ENCODE results near the gene PAK6.

Gene PAK6

DNA sequence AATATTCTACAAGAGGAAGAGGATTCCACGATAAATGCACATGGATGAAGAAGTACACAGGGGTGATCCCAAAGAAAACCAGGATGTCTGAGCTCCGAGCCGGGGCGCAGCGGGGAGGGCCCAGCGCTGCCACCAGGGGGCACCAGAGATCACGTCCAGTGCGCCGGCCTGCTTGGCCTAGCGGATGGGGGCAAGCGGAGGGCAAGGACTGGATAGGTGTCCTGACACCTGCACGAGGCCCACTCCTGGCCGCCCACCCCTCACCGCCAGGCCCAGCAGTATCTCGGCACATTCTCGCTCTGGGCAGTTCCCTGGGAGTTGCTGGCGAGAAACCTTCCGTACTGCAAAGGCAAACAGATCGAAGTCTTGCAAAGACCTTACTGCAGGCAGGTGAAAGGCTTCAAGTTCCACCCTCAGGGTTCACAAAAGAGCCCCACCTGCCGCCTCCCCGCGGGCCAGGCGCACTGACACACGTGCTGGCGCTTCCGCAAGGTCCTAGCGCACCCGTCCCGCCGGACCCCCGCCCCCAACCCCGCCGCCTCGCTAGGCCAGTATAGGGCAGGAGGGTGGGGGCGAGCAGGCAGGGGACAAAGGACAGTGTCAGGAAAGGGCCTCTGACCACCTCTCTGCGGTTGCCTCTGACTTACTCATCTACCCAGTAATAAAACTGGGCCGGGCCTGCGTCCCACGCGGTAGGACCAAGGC lies 40.7 kb downstream of the PAK6 start:
- peak; percentile 53 for DNase-seq

- no peak for DNase-seq
Measured at GRCh38 chr15:40280260-40281056, 41.6 kb downstream of the PAK6 start.

DNA sequence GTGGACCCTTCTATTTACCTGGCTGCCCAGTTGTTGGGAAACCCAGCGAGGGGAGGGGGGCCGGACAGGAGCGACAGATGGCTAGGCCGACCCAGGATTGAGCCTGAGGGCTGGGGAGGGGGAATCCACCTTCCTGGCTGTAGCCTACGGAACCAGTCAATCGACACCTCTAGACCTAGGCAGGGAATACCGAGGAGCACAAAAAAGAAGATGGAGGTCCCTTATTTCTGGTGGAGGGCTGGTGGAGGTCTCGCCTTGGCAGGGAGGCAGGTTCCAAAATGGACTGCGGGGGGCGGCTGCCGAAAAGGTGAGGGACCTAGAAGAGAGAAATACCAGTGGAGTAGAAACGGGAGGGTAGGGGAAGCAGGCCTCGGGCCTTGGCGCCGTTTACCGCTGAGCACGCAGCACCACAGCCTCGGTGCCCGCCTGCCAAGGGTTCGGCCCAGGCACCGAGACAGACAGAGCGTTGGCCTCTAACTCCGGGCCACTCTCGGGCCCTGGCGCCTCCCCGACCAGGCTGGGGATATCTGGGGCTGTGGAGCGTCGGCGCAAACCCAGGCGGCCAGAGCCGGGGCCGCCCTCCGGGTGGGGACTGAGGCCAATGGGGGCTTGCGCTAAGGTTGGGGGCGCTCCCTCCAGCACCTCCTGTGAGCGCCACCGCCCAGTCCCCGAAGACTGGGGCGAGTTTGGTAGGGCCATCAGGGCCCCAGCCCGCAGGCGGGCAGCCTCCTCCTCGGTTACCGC lies 42.4 kb downstream of the PAK6 start:
- DNase-seq = no peak

DNA sequence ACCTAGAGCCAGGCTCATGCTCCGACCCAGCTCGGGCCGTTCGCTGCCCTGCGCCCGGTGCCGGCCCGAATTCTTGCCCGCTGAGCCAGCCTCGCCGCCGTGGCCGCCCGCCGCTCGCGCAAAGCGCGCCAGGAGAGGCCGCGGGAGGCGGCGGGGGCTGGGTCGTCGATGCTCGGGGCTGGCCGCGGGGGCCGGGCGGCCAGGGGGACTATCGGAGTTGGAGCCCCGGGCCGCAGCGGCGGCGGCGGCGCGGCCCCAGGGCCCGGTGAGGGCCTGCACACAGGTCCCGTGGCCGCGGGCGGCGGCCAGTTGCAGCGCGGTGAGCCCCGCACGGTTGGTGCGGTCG lies 42.9 kb downstream of the PAK6 start:
- no peak for DNase-seq

DNA sequence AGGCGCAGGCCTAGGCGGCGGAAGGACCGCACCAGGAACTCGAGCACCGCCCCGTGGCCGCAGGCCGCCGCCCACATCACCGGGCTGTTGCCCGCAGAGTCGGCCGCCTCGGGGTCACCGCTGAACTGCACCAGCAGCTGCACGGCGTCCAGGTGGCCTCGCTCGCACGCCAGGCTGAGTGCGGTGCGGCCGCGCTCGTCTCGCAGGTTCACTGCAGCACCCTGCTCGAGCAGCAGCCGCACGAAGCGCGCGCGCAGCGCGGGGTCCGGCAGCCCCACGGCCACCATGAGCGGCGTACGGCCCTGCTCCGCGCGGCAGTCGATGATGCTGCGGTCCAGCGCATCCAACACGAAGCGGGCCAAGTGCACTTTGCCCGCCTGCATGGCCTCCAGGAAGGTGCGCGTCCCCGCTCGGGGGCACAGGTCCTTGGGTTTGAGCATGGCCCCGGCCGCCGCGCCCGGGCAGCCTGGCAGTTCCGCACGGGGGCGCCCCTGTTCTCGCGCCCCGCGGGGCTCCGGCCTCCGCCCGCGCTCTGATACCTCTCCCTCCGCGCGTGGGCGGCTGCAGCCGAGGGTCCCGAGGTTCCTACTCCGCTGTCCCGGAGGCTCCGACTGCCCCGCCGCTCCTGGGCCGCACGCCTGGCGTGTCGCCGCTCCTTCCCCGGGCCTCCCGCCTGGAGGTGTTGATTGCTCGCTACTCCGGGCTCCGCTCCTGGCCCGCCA lies 43.4 kb downstream of the PAK6 start:
- DNase-seq = peak; percentile 39

GRCh38 chr15:40282869-40283614 lies 44.2 kb downstream of the PAK6 start, which contains the start of gene ANKRD63:
TSS of gene ANKRD63 (minus strand) at chr15:40283064. CDS start at chr15:40282586, 478 bp downstream.
- DNase-seq = peak; percentile 26

GRCh38 chr15:40283615-40284300 lies 44.9 kb downstream of the PAK6 start:
- DNase-seq = no peak

- no peak for DNase-seq
Measured at GRCh38 chr15:40285151-40285550, 46.3 kb downstream of the PAK6 start.

DNA sequence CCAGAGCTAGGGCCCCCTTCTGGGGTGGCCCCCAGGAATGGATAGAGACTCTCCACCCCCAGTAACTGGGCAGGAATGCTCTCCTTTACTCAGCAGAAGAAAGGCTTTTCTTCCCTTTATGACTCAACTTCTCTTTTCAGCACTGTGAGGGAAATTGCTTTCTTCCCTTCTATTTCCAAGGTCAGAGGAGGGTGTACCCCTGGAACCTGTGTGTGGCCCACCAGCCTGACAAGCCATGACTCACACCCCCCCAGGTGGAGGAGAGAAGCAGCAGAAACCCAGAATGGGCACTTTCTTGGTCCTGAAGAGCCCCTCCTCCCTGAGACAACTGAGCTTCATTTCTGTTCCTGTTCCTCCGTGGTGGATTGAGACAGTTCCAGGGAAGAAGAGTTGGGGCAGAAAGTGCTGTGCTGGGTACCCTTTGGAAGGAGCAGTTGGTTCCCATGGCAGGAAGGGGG lies 46.7 kb downstream of the PAK6 start:
- no peak for DNase-seq

GRCh38 chr15:40286061-40286532 lies 47.2 kb downstream of the PAK6 start:
- DNase-seq = no peak

DNA sequence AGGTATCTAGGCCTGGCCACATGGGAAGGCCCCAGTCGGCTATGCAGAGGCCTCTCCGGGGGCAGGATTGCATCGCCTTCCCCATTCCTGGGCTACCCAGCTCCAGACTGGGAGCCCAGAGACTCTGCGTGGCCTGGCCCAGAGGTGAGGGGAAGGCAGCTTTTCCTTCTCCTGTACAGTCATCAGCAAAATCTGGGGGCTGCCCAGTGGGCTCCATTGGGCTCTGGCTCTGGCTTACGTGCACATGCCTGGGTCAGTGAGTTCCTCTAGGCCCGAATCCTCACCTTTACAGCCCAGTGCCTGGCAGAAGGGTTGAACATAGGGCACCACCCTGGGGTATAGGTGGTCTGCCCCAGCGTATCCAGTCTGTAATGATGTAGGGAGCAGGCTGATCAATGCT lies 47.9 kb downstream of the PAK6 start:
- DNase-seq = no peak

DNA sequence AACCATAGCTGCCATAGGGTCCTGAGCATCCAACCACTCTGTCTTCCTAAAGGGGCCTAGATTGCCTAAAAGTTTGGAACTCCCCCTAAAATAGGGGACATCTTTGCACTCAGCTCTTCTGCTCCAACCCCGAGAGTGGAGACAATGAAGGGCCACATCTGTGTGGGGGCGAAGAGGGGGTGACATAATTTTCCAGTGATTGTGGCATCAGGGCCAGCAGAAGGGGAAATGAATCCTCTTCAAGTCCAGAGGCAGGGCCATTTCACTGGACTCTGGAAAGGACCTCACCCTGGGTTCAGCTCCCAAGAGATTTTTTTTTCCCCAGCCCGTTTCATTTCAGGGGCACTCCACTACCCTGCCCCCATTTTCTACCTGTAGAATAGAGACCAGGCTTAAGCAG lies 48.6 kb downstream of the PAK6 start:
- no peak for DNase-seq

GRCh38 chr15:40287968-40288367 lies 49.1 kb downstream of the PAK6 start:
- DNase-seq = no peak

- DNase-seq = no peak
Measured at GRCh38 chr15:40289140-40289775, 50.4 kb downstream of the PAK6 start.

DNA sequence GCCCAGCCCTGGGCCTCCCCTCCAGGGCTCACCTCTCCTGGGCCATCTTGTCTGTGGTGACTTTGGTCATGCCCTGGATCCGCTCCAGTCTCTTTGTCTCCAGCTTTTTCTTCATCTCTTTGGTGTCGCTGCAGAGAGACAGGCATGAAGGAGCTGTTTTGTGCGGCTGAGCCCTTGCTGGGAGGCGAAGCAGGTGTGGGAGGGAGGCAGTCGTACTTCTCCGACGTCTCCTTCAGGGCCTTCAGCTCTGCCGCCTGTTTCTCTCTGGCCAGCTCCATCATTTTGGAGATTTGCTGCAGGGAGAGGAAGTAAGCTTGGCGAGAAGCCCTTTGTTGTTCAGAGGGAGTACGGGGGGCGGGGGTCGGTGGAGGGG lies 51.7 kb downstream of the PAK6 start:
- no peak for DNase-seq

DNA sequence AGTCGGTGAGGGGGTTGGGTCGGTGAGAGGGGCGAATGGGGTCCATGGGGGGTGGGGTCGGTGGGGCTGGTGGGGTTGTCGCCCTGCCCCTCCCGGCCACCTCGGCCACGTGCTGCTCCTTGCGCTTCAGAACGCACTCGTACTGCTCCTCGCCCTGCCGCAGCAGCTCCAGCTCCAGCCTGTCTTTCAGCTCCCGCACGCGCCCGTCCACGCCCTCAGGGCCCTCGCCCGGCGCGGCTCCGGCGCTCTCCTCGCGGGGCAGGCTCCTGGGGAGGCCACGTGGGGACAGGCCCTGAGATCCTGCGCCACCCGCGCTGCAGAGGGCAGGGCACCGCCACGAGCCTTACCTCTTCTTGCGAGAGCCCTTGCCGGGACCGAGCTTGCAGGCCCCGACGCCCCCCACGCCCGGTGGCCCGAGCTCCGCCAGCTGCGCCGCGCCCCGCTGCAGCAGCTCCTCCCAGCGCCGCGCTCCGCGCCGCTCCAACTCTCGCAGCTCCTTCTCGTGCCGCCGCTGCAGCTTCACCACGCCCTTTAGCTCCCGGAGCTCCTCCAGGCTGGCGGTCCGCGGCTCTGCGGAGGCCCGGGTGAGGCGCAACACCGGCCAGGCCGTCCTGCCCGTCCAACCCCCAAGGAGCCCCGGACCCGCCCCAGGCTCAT lies 52.2 kb downstream of the PAK6 start:
- no peak for DNase-seq

DNA sequence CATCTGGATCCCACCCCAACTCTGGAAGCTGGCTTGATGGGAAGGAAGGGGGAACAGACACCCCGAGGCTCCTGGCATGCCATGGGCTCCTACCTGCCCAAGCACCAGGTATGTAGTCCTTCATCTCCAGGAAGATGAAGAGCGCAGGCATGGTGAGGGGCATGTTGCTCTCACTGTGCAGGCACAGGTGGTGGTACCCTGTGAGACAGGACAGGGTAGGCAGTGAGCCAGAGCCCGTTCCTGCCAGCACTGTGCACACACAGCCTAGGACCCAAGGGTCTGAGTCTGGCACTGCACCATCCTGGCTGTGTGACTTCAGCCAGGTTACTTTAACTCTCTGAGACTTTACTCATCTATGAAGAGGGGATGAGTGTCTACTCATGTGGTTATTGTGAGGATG lies 53.4 kb downstream of the PAK6 start:
- no peak for DNase-seq

GRCh38 chr15:40293006-40293405 lies 54.1 kb downstream of the PAK6 start:
- no peak for DNase-seq

GRCh38 chr15:40293905-40294895 lies 55.3 kb downstream of the PAK6 start:
- no peak for DNase-seq

Data from hematopoietic multipotent progenitor cell treated with erythropoietin and hydrocortisone succinate and interleukin-3 and kit ligand, for 8 days (in vitro differentiated cells).